Left lung (tissue), 10 donors: Measurements from ENCODE around the gene MRNIP. TPM values are rescaled to one million over a fixed set of nuclear protein-coding genes. Genes with fewer than 3 reads are reported as not detected.

Experiments
- ATAC-seq: fragments of 200-7000 bp; cut with Tn5 transposase; one replicate; pipeline ENCODE4 v1.9.1; 2020; ENCODE audit warnings: moderate library complexity
- DNase-seq, 4 donors: peaks; one replicate each; pipeline ENCODE4 v3.0.0-alpha.2; 2013 to 2020
- H3K27ac ChIP-seq, 2 donors: fragments of 200-600 bp; sonication (generic) in 1 of 2; one replicate each; pipeline versions ENCODE4 v1.5.0 to v1.8.0; 2020 to 2021
- H3K27me3 ChIP-seq, 2 donors: fragments of 200-600 bp; sonication (generic) in 1 of 2; one replicate each; pipeline versions ENCODE4 v1.5.0 to v1.8.0; 2020 to 2021
- H3K36me3 ChIP-seq, 2 donors: fragments of 200-600 bp; sonication (generic) in 1 of 2; one replicate each; pipeline versions ENCODE4 v1.5.0 to v1.8.0; 2020 to 2021
- H3K4me1 ChIP-seq, 2 donors: fragments of 200-600 bp; one replicate each; pipeline ENCODE4 v1.8.0; 2021
- H3K4me3 ChIP-seq, 2 donors: fragments of 200-600 bp; sonication (generic) in 1 of 2; one replicate each; pipeline versions ENCODE4 v1.5.0 to v1.8.0; 2020 to 2021; ENCODE audit warnings: mild to moderate bottlenecking in 1 of 2
- H3K9me3 ChIP-seq, 2 donors: fragments of 200-600 bp; sonication (generic) in 1 of 2; one replicate each; pipeline versions ENCODE4 v1.5.0 to v1.8.0; 2020 to 2021
- intact Hi-C, 2 donors: fragments of 100-400 bp; cut with DNase I; formaldehyde crosslinking; loops; one replicate each; pipeline versions ENCODE4 v1.11.2 to v1.14.2; 2022
- polyA plus RNA-seq, 6 donors: library from polyadenylated mRNA; unstranded; fragments of 120-200 nt; gene quantifications; one replicate each; pipeline ENCODE4 v1.2.1, GENCODE V29; 2013; ENCODE audit not compliant: insufficient read length in 6 of 6
- total RNA-seq, 2 donors: library from RNA; stranded (reverse); fragmentation: NEBNext Ultra II Directional; extraction: Animal tissue kit (Norgen Biotek cat#: 25700); gene quantifications; one replicate each; pipeline ENCODE4 v1.2.1, GENCODE V29; 2021
- TF ChIP-seq, protein P1 (sequence below), 2 donors: fragments of 200-600 bp; sonication (generic) in 1 of 2; IDR thresholded peaks; one replicate each; pipeline versions ENCODE4 v1.5.0 to v1.8.0; 2021; ENCODE audit warnings: antibody characterized with exemption in 2 of 2
- donor health status: DM: no; HTN: yes; CAD: no.
- donor health status: DM: no; HTN: no; CAD: no.

The MRNIP gene
- total and polyA plus RNA-seq, 8 donors, result 16.9 to 55.6 (median 46.3) TPM

GRCh38 chr5:179879003-179879689 lies 20.5 kb upstream of the MRNIP start:
- H3K27me3 ChIP-seq, result no peaks in the 10 kb centered on the region
- peaks cover 0 to 90% of the 10 kb centered on the region in 2 donors for H3K36me3 ChIP-seq
- ATAC-seq (no peak), DNase-seq (peak in 1 of 4 donors; percentile 71)
- intact Hi-C loops, result no loop called here
- H3K27ac ChIP-seq, result no peak overlapping the region
- TF ChIP-seq, protein P1, sequence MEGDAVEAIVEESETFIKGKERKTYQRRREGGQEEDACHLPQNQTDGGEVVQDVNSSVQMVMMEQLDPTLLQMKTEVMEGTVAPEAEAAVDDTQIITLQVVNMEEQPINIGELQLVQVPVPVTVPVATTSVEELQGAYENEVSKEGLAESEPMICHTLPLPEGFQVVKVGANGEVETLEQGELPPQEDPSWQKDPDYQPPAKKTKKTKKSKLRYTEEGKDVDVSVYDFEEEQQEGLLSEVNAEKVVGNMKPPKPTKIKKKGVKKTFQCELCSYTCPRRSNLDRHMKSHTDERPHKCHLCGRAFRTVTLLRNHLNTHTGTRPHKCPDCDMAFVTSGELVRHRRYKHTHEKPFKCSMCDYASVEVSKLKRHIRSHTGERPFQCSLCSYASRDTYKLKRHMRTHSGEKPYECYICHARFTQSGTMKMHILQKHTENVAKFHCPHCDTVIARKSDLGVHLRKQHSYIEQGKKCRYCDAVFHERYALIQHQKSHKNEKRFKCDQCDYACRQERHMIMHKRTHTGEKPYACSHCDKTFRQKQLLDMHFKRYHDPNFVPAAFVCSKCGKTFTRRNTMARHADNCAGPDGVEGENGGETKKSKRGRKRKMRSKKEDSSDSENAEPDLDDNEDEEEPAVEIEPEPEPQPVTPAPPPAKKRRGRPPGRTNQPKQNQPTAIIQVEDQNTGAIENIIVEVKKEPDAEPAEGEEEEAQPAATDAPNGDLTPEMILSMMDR (IDR thresholded peaks at IDR 0.05), result no peak
- H3K4me3 ChIP-seq, result no peak overlapping the region
- peaks cover 0 to 20% of the 10 kb centered on the region in 2 donors for H3K9me3 ChIP-seq
- peaks cover 0 to 4% of the 10 kb centered on the region in 2 donors for H3K4me1 ChIP-seq

- intact Hi-C loops, result no loop called here
- DNase-seq, result no peak
- Histone ChIP-seq H3K27ac (no peak overlapping the region), H3K9me3 (peaks cover 0 to 13% of the 10 kb centered on the region in 2 donors), H3K4me3 (no peak overlapping the region), H3K36me3 (peaks cover 0 to 90% of the 10 kb centered on the region in 2 donors), H3K4me1 (peaks cover 0 to 4% of the 10 kb centered on the region in 2 donors), H3K27me3 (no peaks in the 10 kb centered on the region)
- TF ChIP-seq, protein P1 (IDR thresholded peaks at IDR 0.05), result no peak
- ATAC-seq, result no peak
Measured at GRCh38 chr5:179878222-179879002, 19.8 kb upstream of the MRNIP start.

DNA sequence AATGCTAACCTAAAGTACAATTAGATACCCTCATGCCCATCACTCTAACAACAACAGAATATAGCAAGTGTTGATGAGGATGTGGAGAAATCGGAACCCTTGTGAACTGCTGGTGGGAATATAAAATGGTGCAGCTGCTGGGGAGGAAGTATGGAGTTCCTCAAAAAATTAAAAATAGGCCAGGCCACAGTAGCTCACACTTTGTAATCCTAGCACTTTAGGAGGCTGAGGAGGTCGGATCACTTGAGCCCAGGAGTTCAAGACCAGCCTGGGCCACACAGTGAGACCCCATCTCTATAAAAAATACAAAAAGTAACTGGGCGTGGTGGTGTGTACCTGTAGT lies 18.0 kb upstream of the MRNIP start:
- Histone ChIP-seq H3K36me3 (peaks cover 0 to 93% of the 10 kb centered on the region in 2 donors), H3K4me3 (no peak overlapping the region), H3K27me3 (no peaks in the 10 kb centered on the region), H3K27ac (no peak overlapping the region), H3K9me3 (no peaks in the 10 kb centered on the region), H3K4me1 (peaks cover 0 to 4% of the 10 kb centered on the region in 2 donors)
- peak in 1 of 4 donors; percentile 0 for DNase-seq
- intact Hi-C loops, result no loop called here
- TF ChIP-seq, protein P1 (IDR thresholded peaks at IDR 0.05), result no peak
- peak; percentile 11 for ATAC-seq

DNA sequence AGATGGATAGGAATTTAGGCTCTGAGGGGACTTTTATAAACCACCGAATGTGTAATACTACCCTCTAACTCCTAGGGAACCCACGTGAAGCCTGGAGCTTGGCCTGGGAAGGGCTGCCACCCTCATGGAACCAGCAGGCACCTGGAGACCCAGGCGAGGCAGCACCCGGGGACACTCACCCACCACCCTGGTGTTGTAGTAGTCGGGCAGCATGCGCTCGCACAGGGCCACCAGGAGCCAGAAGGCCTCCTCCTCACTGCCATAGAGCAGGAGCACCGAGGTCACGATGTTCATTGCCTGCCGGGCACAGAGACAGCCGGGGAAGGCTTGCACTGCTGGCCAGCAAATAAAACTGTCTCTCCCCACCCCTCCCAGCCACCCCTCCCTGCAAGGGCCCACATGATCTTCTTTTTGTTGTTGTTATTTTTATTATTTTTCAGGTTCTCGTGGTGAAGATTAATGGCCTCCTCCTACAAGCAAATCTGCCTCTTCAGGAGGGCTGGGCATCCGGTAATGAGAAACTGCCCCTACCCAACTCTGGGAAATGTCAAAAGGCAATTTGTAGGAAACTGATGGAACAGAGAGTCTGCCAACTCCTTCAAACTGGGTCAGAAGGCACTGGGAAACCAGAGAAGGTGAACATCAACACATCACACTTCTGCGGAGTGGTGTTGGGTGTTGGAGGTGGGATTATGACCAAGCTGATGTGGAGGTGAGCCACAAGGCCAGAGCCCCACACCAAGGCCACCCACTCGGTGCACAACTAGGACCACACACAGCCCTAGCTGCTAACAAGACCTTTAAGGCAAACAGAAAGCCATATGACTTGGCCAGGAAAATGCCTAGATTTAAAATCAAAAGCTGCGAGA lies 17.4 kb upstream of the MRNIP start:
- H3K9me3 ChIP-seq, result no peaks in the 10 kb centered on the region
- ATAC-seq (no peak), DNase-seq (peak in 1 of 4 donors; percentile 59)
- no peak overlapping the region for H3K27ac ChIP-seq
- intact Hi-C loops, result no loop called here
- H3K36me3 ChIP-seq, result peaks cover 0 to 96% of the 10 kb centered on the region in 2 donors
- TF ChIP-seq, protein P1 (IDR thresholded peaks at IDR 0.05), result no peak
- no peaks in the 10 kb centered on the region for H3K27me3 ChIP-seq
- no peak overlapping the region for H3K4me3 ChIP-seq
- H3K4me1 ChIP-seq, result peaks cover 0 to 4% of the 10 kb centered on the region in 2 donors
